GM12864 (cell line): Measurements from ENCODE around the gene INTS15.
A peak's percentile ranks its signal among the peaks of the same experiment; 100 is the strongest.
"Not testable (repeated sequence)": the region's sequence is repeated elsewhere in the genome, so short reads cannot be mapped to it uniquely, and the experiment has no call there.

ENCODE experiments used
- DNase-seq: peaks from one replicate; pipeline ENCODE4 v3.0.0-alpha.2; 2011; ENCODE audit warnings: low read depth
- H3K4me3 ChIP-seq: 2 replicates; pipeline ENCODE4 v1.5.1; 2011; ENCODE audit warnings: mild to moderate bottlenecking, low read depth, low read length, control low read depth
- TF ChIP-seq, protein P1 (sequence below): IDR thresholded peaks from 2 replicates; pipeline ENCODE4 v1.5.1; 2011; ENCODE audit warnings: low read depth, mild to moderate bottlenecking, moderate library complexity, low read length, control low read depth, inconsistent platforms; ENCODE audit errors: missing control alignments

INTS15 gene

DNA sequence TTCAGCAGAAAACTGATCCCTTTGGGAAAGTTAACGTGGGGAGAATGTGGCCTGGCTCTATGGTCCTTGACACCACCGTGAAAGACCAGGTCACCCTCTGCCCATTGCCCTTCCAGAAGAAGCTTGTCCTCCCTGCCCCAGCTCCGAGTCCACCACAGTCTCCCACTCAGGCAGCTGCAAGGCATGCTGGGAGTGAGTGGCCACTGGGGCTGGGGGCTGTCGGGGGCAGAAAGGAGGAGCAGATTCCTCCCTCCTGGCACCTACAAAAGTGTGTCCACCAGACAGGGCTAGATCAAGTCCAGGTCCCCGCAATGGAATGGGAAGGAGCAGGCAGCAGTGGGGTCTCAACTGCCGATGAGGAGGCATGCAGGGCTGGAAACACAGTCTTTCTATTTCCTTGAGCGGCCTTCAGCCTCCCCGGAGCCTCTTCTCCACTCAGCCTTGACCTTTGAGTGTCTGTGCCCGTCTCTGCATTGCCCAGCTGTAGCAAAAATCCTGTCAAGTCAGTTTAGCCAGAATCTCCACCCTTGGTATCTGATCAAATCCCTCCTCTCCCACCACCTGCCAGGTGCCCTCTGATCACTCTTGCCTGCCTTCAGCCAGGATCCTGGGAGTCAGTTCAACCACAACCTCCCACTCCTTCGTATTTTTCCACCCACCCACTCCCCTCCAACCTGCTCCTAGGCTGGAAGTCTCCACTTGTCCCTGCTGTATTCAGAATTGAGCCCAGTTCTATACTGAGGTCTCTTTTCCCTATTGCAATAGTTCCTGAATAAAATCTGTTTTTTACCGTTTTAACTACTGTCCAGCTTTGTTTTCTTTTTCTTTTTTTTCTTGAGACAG is 40.4 kb downstream of the INTS15 start:
- H3K4me3 ChIP-seq, result no peak overlapping the region
- no peak for DNase-seq
- TF ChIP-seq, protein P1, sequence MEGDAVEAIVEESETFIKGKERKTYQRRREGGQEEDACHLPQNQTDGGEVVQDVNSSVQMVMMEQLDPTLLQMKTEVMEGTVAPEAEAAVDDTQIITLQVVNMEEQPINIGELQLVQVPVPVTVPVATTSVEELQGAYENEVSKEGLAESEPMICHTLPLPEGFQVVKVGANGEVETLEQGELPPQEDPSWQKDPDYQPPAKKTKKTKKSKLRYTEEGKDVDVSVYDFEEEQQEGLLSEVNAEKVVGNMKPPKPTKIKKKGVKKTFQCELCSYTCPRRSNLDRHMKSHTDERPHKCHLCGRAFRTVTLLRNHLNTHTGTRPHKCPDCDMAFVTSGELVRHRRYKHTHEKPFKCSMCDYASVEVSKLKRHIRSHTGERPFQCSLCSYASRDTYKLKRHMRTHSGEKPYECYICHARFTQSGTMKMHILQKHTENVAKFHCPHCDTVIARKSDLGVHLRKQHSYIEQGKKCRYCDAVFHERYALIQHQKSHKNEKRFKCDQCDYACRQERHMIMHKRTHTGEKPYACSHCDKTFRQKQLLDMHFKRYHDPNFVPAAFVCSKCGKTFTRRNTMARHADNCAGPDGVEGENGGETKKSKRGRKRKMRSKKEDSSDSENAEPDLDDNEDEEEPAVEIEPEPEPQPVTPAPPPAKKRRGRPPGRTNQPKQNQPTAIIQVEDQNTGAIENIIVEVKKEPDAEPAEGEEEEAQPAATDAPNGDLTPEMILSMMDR, result no peak

DNA sequence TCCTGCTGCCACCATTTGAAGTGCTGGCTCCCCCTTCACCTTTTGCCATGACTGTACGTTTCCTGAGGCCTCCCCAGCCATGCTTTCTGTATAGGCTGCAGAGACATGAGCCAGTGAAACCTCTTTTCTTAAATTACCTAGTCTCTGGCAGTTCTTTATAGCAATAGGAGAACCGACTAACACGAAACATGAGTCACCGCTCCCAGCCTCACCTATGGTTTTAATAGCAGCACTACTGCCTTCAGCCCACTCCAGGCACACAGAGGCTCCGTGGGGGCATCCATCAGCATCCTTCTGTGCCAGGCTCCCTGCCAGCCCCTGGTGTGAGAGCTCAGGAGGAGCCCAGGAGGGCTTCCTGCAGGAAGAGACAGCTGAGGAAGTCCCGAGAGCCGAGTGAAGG is 41.8 kb downstream of the INTS15 start:
- TF ChIP-seq, protein P1, result no peak
- no peak for DNase-seq
- H3K4me3 ChIP-seq, result no peak overlapping the region

DNA sequence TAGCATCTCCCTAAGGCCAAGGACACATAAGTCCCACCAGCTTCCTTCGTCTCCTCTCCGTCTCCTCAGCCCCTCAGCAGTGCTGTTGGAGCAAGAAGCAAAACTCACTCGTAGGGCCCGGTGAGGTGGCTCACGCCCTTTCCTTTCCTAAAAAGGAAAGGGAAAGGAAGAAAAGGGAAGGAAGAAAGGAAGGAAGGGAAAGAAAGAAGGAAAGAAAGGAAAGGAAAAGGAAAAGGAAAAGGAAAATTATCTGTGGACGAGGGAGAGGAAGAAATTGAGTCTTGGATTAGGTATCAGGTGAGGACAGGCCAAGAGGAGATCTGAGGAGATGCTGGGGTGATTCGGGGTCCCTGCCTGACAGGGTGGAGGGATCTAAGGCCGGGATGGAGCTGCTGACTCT is 44.2 kb downstream of the INTS15 start:
- no peak overlapping the region for H3K4me3 ChIP-seq
- no peak for DNase-seq
- TF ChIP-seq, protein P1, result no peak

DNA sequence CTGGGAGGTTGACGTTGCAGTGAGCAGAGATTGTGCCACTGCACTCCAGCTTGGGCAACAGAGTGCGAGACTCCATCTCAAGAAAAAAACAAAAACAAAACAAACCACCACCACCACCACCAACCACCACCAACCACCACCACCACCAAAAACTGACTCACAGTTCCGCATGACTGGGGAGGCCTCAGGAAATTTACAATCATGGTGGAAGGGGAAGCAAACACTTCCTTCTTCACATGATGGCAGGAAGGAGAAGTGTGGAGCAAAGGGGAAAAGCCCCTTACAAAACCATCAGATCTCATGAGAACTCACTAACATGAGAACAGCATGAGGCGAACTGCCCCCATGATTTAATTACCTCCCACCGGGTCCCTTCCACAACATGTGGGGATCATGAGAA is 45.1 kb downstream of the INTS15 start:
- not testable (repeated sequence) for DNase-seq, H3K4me3 ChIP-seq

DNA sequence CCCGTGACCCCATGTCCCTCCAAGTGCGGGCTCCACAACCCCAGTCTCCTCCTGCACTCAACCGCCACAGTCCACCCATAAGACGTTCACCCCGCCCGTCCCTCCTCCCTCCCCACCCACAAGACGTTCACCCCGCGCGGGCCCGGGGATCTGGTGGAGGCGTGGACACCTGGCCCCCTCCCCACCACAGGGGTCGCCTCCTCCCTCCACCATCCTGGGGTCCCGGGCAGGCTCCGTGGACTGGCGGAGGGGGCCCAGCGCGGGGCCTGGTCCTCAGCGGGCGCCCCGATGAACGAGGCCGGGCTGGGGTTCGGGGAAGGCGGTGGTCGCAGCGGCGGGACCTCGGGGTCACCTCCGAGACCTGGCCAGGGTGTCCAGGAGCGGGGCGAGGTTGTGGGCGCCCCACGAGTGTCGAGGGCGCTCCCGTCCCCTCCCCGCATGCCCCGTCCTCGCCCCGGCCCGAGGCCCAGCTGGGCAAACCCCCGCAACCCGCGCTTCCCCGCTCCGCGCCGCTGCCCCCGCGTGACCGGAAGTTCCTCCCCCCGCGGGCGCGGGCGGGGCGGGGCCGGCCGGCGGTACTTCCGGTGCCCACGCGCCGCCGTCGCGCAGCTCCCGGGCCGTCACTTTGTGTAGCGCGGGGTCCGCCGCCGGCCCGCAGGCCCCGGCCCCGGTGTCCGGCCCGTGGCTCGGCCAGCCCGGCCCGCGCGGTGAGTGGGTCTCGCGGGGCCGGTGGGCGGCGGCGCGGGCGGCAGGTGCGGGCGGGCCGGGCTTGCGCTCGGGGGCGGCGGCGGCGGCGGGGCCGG is 47.1 kb downstream of the INTS15 start, which contains the start of gene ZNF316:
ZNF316 (plus strand) TSS at position 578 of the 803 bp plus-strand sequence. CDS start 5,092 bp downstream, outside the sequence.
- H3K4me3 ChIP-seq, result peak within 1 kb of the TSS; percentile 73
- no peak for DNase-seq
- TF ChIP-seq, protein P1, result no peak

DNA sequence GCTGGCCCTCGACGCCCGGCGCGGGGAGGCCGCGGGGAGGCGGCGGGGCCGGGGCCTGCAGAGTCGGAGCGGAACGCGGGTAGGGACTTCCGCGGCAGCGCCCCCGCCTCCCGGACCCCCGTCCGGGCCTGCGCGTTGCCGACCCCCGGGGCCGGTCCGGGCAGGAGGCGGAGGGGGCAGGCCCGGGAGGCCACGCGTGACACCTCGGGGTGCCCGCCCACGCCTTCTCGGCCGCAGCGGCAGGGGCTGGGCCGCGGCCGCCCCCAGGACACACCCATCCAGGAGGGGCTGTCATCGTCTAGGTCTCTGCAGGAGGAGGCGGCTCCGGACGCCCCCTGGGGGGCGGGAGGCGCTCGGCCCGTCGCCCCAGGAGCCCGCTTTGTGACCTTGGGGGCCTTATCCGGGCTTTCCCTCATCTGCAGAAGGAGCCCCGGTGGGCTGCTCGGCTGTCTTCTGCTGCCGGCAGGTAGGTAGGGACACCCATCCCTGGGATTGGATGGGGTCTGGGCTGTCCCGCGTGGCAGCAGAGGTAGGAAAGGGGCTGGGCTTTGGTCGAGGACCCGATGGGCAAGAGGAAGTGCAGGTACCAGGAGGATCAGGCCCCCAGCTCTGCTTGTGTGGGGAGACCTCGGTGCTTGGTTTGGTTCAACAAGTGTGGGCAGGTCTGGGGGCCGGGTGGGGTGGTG is 47.9 kb downstream of the INTS15 start:
- H3K4me3 ChIP-seq, result peak overlapping the region; percentile 73
- DNase-seq, result no peak
- TF ChIP-seq, protein P1, result peak; percentile 55

DNA sequence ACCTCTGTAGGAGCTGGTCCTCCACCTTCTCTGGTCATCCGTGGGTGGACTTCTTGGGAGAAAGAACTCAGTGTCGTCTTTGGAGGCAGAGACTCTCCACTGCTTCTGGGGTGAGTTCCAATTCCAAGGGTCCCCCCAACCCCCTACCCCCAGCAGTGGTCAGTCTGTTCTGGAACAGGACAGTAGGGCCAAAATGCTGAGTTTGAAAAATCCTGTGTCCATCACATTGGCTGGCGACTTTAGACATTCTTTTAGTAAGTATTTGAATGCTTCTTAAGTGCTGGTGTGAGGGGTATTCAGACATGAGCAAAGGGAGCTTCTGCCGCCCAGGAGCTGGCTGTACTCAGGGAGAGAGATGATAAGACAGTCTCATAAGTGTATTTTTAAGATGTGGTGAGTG is 49.2 kb downstream of the INTS15 start:
- H3K4me3 ChIP-seq, result no peak overlapping the region
- DNase-seq, result no peak
- TF ChIP-seq, protein P1, result no peak
